IPS-NIHi7 (cell line): ENCODE results near the gene JPT1.
"Not testable (repeated sequence)": the region's sequence is repeated elsewhere in the genome, so short reads cannot be mapped to it uniquely, and the experiment has no call there.

ENCODE experiments used
- DNase-seq: peaks from one replicate; pipeline ENCODE4 v3.0.0; 2012; ENCODE audit warnings: mixed read lengths; ENCODE audit errors: extremely low spot score

The JPT1 gene

GRCh38 chr17:75155191-75155601 lies 884 bp upstream of the JPT1 start:
- DNase-seq, result no peak

- no peak for DNase-seq
These were observed 525 bp downstream of the JPT1 start for GRCh38 chr17:75153780-75154194.

- DNase-seq, result peak; percentile 50
These were observed 1.2 kb downstream of the JPT1 start for GRCh38 chr17:75152922-75153779.

GRCh38 chr17:75152523-75152921 lies 1.8 kb downstream of the JPT1 start:
- no peak for DNase-seq

GRCh38 chr17:75151930-75152329 lies 2.4 kb downstream of the JPT1 start:
- no peak for DNase-seq

GRCh38 chr17:75147878-75148546 lies 6.3 kb downstream of the JPT1 start:
- DNase-seq, result no peak

- no peak for DNase-seq
These were observed 7.7 kb downstream of the JPT1 start for GRCh38 chr17:75146592-75146991.

- no peak for DNase-seq
These were observed 9.3 kb downstream of the JPT1 start for GRCh38 chr17:75144816-75145512.

- no peak for DNase-seq
These were observed 11.9 kb downstream of the JPT1 start for GRCh38 chr17:75142236-75142971.

- DNase-seq, result no peak
These were observed 15.8 kb downstream of the JPT1 start for GRCh38 chr17:75138519-75138918.

- not testable (repeated sequence) for DNase-seq
These were observed 16.6 kb downstream of the JPT1 start for GRCh38 chr17:75137762-75138161.

GRCh38 chr17:75135946-75136345 lies 18.4 kb downstream of the JPT1 start:
- no peak for DNase-seq

- DNase-seq, result no peak
These were observed 18.9 kb downstream of the JPT1 start for GRCh38 chr17:75135452-75135851.

- DNase-seq, result not testable (repeated sequence)
These were observed 20.5 kb downstream of the JPT1 start for GRCh38 chr17:75133607-75134347.

GRCh38 chr17:75133001-75133400 lies 21.3 kb downstream of the JPT1 start:
- no peak for DNase-seq

- DNase-seq, result not testable (repeated sequence)
These were observed 22.0 kb downstream of the JPT1 start for GRCh38 chr17:75132018-75133000.

GRCh38 chr17:75131278-75132017 lies 22.9 kb downstream of the JPT1 start, which contains the start of gene NT5C:
TSS of gene NT5C (minus strand) at chr17:75131742. CDS start at chr17:75131707, 35 bp downstream.
- peak; percentile 90 for DNase-seq

- peak; percentile 72 for DNase-seq
These were observed 23.6 kb downstream of the JPT1 start for GRCh38 chr17:75130632-75131277.
